GM18861 (cell line): Measurements from ENCODE around the gene SLC7A4.
"Not testable (repeated sequence)": the region's sequence is repeated elsewhere in the genome, so short reads cannot be mapped to it uniquely, and the experiment has no call there.

Experiments used
- ATAC-seq: cut with Tn5 transposase; IDR thresholded peaks from one replicate; pipeline ENCODE4 v1.9.1; 2021; ENCODE audit not compliant: unreplicated experiment

SLC7A4 gene

DNA sequence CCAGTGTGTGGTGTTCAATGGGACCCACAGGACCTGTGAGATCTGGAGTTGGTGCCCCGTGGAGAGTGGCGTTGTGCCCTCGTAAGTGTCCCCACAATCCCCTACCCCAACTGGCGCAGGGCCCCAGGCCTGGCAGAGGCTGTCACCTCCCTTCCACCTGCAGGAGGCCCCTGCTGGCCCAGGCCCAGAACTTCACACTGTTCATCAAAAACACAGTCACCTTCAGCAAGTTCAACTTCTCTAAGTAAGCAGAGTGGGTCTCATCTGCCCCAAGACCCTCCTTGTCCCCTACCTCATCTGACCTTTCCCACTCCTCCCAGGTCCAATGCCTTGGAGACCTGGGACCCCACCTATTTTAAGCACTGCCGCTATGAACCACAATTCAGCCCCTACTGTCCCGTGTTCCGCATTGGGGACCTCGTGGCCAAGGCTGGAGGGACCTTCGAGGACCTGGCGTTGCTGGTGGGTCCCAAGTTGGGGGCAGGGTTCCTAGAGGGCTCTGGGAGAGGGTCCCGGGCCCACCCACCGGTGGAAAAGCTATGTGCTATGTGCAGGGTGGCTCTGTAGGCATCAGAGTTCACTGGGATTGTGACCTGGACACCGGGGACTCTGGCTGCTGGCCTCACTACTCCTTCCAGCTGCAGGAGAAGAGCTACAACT, 9.3 kb downstream of the SLC7A4 start:
- no peak for ATAC-seq

DNA sequence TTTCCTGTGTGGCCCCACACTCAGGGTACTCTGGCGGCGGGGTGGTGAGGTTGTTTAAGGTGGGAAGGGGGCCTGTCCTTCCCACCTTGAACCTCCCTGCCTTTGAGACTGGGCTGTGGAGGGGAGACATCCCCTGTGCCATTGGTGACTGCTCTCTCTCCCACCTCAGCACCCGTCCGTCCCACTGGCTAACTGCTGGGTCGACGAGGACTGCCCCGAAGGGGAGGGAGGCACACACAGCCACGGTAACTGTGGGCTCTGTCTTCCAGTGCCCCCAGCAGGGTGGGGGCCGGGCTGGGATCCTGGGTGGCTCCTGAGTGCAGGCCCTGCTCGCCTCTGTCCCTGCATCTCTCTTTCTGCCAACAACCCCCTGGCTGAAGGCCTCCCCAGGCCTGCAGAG, 9.9 kb downstream of the SLC7A4 start:
- no peak for ATAC-seq

DNA sequence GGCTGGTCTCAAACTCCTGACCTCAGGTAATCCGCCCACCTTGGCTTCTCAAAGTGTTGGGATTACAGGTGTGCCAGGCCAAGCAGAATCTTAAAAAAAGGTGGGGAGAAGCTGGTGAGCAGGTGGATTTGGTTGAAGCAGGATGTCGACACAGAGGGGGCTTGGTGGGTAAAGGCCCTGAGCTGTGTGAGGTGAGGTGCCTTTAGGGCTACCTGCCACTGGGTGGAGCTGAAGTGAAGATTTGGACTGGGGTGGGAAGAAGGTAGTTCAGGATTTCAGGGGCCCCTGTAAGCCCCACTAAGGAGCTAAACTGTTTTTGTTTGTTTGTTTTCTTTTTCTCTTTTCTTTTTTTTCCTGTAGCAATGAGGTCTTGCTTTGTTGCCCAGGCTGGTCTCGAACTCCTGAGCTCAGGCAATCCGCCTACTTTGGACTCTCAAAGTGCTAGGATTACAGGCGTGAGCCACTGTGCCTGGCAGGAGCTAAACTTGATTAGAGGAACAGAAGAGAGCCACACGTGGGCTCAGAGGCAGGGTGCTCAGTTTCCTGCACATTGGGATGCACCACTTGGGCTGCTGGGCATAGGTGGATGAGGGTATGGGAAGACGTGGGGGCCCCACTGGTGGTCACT, 11.4 kb downstream of the SLC7A4 start:
- ATAC-seq = no peak

DNA sequence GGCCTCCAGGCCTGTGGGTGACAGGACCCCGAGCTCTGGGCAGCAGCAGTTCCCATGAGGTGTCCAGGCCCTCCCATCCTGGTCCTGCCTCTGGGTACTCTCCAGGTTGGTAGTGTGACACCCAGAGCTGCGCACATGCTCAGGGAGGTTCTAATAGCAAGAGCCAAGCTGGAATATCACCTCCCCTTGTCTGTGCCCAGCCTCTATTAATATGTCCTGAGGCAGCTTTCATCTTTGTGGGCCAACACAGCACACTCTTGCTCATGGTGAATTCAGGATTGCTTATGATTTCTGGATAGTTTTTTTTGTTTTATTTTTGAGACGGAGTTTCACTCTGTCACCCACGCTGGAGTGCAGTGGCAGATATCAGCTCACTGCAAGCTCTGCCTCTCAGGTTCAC, 14.0 kb downstream of the SLC7A4 start:
- ATAC-seq = no peak

DNA sequence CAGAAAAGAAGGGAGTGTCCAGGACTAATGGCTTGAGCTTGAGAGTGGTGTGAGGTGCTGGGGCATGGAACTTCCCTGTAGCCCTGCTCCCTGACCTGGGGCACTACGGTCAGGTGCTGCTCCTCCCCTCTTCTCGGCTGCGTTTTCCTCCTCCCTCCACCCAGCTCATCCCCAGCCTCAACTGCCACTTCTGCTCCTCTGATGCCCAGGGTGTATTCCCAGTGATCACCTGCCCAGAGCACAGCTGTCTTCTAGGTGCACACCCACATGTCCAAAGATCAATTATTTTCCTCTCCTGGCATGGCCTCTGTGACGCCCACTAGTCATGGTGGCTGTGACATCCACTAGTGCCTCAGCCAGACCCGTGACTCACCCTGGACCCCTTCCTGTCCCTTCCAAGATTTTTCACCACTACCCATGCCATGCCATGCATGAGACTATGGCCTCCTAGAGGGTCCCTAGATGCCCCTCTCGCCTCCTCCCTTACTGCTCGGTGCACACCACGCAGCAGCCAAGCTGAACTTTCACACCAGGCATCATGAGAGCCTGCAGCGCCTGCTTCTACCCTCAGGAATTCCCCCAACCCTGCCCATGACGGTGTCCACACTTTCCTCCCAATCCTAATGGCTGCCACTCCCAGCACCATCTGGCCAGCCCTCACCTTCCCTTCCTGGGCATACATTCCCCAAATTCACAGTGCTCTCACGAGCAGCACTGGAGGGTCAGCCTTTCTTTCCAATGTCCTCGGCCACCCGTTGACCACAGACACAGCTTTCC, 15.5 kb downstream of the SLC7A4 start:
- ATAC-seq = no peak

DNA sequence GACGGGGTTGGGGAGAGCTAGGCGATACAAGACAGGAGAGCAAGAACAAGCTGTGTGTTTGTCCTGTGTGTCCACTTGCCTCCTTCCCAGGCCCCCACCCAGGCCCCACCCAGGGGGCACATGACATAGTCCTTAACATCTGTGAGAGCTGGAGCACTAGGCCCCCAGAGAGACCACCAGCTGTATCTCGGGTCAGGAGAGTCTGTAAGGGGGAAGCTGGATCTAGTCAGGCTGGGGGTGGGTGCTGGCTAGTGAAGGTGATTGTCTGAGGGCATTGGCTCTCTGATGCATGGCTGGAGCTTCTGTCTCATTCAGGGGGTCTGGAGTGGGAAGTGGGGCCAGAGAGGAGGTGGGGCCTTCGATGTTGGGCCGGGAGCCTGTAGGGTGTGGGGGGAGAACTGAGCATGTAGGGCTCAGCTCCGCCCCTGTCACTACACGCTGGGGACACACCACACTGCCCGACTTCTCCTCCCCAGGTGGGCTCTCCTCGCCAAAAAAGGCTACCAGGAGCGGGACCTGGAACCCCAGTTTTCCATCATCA, 16.8 kb downstream of the SLC7A4 start:
- ATAC-seq = no peak

DNA sequence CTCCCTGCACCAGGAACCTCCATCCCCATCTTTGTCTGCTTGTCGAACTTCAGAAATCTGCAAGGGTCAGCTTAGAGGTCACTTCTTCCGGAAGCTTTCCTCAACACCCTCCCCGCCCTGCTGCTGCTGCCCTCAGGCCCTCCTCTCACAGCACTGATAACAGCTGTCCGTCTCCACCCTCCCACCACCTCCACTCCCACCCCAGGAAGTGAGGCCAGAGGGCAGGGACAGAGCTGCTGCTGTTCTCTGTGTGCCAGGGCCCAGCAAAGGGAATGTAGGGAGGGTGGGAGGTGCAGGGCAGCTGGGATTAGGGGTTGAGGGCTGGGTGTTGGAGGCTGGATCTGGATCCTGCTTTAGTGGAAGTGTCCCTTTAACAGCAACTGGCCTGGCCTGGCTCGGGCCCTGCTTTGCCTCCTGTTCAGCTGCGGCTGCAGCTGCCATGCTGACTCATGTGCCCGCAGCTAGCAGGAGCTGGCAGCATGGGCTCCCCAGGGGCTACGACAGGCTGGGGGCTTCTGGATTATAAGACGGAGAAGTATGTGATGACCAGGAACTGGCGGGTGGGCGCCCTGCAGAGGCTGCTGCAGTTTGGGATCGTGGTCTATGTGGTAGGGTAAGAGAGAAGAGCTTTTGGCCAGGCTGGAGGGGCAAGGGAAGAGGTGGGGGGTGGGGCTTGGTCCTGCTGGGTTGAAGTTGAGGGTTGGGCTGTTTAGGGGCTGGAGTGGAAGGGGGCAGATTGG, 17.5 kb downstream of the SLC7A4 start, which contains the start of gene P2RX6:
P2RX6 (plus strand) TSS at position 440 of the 740 bp plus-strand sequence; CDS start at position 450, 10 bp downstream.
- no peak for ATAC-seq

DNA sequence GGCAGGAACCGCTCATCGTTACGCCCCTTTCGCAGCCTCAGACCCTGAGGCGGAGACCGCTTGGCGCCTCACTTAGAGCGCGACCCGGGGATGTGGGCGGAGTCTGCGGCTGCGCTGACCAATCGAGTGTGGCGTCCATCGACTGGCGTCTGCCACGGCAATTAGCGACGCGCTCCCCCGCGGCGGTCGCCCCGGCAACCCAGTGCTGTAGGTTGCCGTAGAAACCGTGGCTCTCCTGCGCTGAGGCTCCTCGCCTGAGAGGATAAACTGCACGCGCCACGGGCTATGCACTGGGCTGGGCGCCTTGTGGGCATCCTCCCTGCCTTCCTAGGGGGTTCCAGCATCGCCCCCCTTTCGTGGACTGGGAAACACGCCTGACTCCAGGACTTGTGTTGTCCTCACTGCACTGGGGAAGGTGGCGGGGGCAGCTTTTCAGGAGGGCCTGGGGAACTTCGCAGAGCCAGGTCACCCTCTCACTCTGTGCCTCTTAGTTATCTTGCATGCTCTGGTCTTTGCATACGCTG, 18.1 kb downstream of the SLC7A4 start:
- ATAC-seq = peak; percentile 71

DNA sequence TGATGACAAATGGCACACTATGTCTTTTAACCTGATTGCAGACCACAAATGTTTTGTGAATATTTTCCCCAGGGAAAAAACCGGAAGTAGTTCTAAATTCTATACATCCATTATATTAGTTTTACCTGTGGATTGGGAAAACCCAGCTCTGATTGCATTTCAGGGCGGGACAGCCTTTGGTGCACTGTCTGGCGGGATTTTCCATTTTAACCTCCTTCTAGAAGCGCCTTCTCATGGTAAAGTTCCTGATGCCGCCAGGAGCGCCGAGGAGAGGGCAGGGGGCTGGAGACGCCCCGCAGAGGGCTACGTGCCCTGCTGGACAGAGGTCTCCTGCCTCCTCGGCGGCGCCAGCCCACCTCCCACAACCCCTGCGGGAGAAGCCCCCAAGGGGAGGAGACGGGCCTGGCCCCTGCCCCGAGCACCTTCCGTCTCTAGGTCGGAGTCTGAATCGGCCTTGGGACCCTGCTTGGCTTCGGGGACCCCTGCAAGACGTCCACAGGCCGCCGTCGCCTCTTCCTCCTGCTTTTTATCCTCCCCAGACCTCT, 18.6 kb downstream of the SLC7A4 start:
- ATAC-seq = no peak

DNA sequence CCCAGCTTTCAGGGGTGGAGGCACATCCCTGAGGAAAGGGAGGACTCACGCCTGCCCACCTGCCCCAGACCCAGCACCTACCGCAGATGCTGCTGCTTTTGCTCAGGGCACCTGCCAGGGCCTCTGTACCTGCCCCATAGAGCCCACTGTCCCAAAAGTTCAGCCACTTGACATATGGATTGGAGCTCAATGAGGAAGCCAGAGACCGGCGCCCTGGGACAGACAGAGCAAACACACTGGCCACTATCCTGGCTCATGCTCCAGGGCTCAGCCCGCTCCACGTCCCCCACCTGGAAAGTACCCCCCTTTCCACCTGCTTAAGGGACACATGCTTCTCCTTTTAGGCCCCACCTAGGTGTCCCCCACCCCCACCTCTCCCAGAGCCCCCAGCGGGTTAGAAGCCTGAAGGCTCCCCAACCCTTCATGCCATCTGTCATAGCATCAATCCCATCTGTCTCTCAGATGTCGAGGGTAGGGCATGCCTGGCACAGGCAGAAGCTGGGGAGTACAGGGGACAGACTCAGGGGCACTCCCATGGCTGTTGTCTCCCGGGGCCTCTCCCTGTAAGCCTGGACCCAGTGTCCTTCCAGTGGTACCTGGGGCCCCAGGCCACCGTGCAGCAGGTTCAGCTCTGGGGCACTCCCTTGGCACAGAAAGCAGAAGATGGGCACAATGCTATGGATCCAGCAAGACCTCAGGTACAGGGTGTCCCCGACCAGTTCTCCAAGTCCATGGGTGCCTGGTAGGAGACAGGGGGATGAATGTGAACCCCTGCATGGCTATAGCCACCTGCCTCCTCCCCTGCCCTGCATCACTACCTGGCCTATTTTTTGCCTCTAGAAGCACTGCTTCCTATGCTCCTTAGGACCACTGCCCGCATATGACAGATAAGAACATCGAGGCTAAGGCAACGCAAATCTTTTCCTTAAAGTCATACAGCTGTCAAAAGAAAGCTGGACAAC, 19.6 kb downstream of the SLC7A4 start:
- no peak for ATAC-seq

DNA sequence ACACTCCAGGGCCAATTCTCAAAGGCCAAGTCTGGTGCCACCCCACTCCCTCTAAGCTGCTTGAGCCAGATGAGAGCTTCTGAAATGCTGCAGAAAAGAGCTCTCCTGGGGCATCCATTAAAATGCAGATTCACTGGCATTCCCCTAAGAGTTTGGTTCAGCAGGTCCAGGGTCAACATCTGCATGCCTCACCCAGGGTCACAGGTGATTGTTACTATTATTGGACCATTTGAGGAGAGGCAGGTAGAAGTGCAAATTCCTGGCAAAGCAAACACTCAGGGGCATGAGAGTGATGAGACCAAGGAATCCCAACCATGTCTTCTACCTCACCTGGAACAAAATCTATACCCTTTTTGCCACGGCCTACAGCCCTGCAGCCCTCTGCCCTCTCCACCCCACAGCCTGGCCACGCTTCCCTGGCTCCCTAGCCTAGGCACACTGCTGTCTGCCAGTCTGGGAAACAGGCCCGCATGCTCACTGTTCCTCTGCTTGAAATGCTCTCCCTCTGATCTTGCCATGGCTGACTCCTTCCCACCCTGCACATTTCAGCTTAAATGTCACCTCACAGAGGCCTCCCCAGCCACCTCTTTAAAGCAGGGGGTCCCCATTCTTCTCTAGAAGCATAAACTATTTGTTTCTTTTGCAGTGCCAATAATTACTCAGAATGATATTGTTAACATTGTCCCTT, 21.8 kb downstream of the SLC7A4 start:
- ATAC-seq = no peak

DNA sequence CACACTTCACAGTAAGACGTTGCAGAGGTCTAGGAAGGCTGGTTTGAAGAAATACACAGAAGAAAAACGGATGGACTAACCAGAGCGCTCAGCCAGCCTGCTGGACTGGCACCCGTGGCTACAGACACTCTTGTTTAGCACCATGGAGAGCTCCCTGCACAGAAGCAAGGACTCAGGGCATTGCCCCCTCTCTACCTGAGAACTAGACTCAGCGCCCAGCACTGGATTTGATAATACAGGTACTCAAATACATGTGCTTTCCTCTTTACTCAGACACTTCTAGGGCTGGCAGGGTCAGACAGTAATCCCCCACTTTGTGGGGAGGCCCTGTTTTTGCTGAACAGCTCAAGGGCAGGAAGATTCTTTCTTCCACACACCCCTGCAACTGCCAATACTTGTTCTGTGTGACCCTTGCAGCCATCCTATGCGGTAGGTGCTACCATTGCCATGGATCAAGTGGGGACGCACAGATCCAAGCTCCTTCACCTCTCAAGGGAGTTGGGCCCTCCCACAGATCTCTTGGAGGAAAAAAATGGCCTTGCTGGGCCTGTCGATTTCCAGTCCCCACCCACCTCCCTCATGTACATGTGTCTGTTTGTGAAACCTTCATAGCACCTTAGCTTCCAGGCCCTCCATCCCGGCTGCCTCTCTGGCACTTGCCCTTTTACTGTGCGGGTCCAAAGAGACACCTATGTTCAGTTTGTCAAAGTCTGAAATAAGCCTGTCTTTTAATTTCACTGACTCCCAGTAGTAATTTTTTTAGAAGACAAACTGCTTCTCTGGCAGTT, 22.5 kb downstream of the SLC7A4 start:
- ATAC-seq = no peak

DNA sequence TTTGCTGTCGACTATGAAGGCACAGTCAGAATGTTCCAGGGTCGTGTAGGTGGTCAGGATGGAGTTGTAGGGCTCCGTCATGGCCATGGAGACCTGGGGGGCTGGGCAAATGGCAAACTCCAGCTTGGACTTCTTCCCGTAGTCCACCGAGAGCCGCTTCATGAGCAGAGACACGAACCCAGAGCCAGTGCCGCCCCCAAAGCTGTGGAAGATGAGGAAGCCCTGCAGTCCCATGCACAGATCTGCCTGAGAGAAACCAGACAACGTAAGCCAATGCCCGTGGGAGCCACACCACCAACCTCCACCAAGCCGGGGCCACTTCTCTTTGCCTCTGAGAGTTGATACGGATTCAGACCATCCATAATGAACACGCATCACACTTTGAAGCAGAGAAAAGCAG, 23.2 kb downstream of the SLC7A4 start:
- ATAC-seq = not testable (repeated sequence)

DNA sequence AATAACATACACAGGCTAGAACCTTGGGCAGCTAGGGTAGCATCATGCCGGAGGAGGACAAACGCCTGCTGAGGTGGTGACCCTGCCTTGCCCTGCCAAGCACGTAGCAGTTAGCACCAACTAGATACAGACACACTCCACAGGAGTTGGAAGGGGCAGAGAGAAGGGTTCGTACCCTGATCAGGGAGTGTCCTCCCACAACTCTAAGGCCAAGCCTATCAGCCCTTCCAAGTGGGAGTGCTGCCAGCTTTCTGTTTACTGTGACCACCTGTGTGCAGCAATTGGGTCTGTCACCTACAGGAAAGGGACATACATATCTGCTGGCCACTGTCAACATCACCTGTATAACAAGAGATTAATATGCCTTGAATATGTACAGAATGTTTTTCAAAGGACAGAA, 28.6 kb downstream of the SLC7A4 start:
- no peak for ATAC-seq

DNA sequence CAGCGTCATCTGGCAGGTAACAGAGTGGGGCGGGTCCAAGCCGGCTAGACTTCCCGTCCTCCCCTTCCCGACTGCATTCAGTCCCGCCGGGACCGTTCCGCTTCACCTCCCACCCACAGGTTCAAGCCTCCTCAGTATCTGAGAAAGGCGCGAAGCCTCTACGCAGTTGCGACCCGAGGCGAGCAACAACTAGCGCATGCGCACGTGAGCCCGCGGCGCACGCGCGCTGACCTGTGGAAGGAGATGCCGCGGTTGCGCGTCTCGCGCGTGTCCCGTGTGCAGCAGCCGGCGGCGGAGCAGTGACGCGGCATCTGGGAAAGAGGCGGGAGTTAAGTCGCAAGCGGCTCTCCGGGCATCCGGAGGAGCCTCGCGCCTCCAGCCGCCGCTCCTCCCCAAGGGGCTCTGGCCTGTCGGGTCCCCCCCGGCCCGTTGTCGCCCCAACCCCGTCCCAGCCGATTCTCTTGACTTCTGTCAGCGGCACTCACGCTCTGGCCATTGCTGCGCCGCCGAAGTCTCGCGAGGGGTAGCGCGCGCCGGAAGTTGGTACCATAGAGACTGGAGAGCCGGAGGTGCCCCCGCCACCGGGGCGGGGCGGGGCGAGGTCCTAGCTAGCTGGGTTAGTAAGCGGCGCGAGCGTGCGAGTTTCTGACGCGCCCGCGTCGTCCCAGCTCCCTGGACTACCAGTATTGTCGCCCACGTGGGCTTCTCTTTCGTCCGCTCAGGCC, 30.6 kb downstream of the SLC7A4 start, which contains the start of gene THAP7:
THAP7 (minus strand) TSS at position 518 of the 725 bp plus-strand sequence; CDS start at position 311, 207 bp downstream.
- ATAC-seq = peak; percentile 64

DNA sequence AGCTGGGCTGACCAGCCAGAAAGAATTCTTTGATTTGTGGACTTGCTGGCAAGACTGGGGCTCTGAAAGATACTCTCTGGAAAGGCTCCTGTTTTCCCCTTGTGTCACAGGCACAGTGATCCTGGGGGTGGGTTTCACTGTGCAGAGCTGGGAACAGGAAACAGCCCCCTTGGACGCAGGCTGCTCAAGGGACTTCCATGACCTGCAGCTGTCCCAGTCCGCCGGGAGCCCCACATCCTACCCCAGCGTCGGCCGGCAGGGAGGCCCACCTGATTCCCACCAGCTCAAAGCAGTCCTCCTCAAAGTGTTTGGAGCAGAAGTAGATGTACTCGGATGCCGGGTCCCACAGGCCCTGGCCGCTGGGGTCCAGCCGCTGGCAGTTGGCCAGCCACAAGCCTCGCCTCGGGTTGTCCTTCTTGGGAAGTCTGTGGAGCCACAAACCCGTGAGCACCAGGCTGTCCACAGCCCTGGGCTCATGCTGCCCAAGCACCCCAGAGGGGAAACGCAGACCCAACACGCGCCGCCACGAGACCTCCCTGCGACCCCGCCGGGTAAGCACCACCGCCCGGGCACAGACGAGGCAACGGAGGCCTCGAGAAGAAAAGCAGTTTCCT, 31.3 kb downstream of the SLC7A4 start:
- no peak for ATAC-seq
